Subcutaneous abdominal adipose tissue (tissue), 5 donors: ENCODE measurements around the gene MFGE8.

Experiments
- H3K27ac ChIP-seq: one replicate; pipeline ENCODE4 v1.7.0; 2013; ENCODE audit warnings: low read depth, mild to moderate bottlenecking, inconsistent platforms, low read length, moderate library complexity
- H3K27me3 ChIP-seq, 5 donors: one replicate each; pipeline ENCODE4 v1.7.0; 2013; ENCODE audit warnings: low read length in 5 of 5, inconsistent platforms in 1 of 5; ENCODE audit not compliant: control insufficient read depth in 5 of 5, insufficient read depth in 4 of 5
- H3K36me3 ChIP-seq, 5 donors: one replicate each; pipeline ENCODE4 v1.7.0; 2013; ENCODE audit warnings: low read length in 5 of 5; ENCODE audit not compliant: control insufficient read depth in 5 of 5, insufficient read depth in 5 of 5
- H3K4me1 ChIP-seq, 5 donors: one replicate each; pipeline ENCODE4 v1.7.0; 2013; ENCODE audit warnings: low read length in 5 of 5, mild to moderate bottlenecking in 3 of 5, moderate library complexity in 1 of 5; ENCODE audit not compliant: control insufficient read depth in 5 of 5, insufficient read depth in 5 of 5
- H3K4me3 ChIP-seq, 5 donors: one replicate each; pipeline ENCODE4 v1.7.0; 2013; ENCODE audit warnings: low read length in 5 of 5, low read depth in 1 of 5
- H3K9ac ChIP-seq, 5 donors: one replicate each; pipeline ENCODE4 v1.7.0; 2013; ENCODE audit warnings: low read length in 5 of 5, mild to moderate bottlenecking in 4 of 5, moderate library complexity in 3 of 5
- H3K9me3 ChIP-seq, 5 donors: one replicate each; pipeline ENCODE4 v1.7.0; 2013; ENCODE audit warnings: low read length in 5 of 5; ENCODE audit not compliant: control insufficient read depth in 5 of 5
- donor health status: healthy.
- donor health status: healthy.
- donor health status: healthy.
- donor health status: healthy.
- donor health status: healthy.

MFGE8 gene

DNA sequence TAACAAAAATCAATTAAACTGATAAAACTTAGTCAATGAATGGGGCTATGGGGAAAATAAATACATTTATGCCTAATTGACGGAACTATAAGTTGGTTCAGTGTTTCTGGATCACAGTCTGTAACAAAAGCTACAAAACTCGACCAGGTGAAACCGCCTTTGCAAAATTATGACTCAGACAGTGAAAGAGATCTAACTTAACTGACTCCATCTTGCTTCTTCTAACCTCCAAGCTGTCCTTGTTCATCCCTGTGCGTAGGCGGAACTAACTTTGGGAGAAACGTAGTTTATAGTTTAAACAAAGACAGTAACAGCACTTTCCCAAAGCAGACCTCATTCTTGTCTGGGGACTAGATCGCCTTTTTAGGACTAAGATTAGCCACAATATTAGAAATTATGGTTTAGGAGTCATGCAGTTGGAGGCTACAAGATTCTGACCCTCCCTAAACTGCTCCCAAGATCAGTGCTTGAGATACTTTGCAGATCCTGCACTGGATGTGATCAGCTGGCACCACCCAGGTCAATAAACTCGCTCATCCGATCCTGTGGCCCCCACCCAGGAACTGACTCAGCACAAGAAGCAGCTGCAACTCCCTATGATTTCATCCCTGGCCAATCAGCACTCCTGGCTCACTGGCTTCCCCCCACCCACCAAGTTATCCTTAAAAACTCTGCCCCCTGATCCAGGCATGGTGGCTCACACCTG lies 7.2 kb upstream of the MFGE8 start:
- H3K4me3 ChIP-seq, result no peak overlapping the region
- H3K9me3 ChIP-seq, result no peaks in the 10 kb centered on the region
- H3K27ac ChIP-seq, result no peak overlapping the region
- H3K9ac ChIP-seq, result no peak overlapping the region
- H3K27me3 ChIP-seq, result no peaks in the 10 kb centered on the region
- peaks cover 0 to 4% (median 0%) of the 10 kb centered on the region in 5 donors for H3K4me1 ChIP-seq
- H3K36me3 ChIP-seq, result no peaks in the 10 kb centered on the region

DNA sequence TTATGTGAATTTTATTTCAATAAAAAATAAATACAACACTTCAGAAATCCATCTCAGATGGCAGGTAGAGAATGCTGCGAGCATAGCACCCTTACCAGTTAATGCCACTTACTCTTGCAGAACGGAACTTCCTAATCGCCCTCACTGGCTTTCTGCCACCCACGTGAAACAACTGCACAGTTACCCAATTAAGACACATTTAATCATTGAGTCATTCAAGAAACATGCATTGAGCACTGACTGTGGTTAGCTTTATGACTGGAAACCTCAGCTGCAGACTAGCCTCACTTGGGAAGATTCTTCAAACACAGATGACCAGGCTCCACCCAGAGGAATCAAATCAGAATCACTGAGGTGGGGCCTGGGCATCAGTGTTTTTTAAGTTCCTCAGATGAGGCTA lies 5.6 kb upstream of the MFGE8 start:
- Histone ChIP-seq H3K36me3 (no peaks in the 10 kb centered on the region), H3K4me3 (no peak overlapping the region), H3K9me3 (no peaks in the 10 kb centered on the region), H3K4me1 (peaks cover 0 to 6% (median 2%) of the 10 kb centered on the region in 5 donors), H3K27me3 (no peaks in the 10 kb centered on the region), H3K9ac (no peak overlapping the region), H3K27ac (no peak overlapping the region)

DNA sequence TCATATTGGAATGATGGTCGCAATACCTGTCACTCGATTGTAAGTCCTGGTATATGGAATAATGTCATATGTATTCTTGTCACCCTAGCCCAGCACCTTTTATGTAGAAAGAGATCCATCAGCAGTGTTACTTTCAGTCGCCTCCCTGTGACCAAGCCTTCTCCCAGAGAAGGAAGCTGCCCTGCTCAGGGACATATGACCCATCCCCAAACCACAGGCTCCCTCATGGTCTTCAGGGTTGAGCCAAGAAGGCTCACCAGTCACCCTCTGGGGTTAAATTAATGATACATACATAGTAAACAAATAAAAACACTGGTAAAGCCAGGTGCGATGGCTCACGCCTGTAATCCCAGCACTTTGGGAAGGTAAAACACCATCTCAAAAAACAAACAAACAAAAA lies 4.6 kb upstream of the MFGE8 start:
- H3K27me3 ChIP-seq, result no peaks in the 10 kb centered on the region
- H3K4me1 ChIP-seq, result peaks cover 3 to 12% (median 7%) of the 10 kb centered on the region in 5 donors
- no peak overlapping the region for H3K27ac ChIP-seq
- H3K4me3 ChIP-seq, result no peak overlapping the region
- no peak overlapping the region for H3K9ac ChIP-seq
- H3K9me3 ChIP-seq, result no peaks in the 10 kb centered on the region
- no peaks in the 10 kb centered on the region for H3K36me3 ChIP-seq

DNA sequence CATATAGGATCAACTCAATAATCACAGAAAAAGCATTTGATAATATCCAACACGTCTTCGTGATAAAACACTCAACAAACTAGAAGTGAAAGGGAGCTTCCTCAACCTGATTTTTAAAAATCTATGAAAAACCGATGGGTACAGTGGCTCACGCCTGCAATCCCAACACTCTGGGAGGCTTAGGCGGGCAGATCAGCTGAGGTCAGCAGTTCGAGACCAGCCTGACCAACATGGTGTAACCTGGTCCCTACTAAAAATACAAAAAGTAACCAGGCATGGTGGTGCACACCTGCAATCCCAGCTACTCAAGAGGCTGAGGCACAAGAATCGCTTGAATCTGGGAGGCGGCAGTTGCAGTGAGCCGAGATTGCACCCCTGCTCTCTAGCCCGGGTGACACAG lies 2.2 kb upstream of the MFGE8 start:
- H3K27me3 ChIP-seq, result no peaks in the 10 kb centered on the region
- H3K4me1 ChIP-seq, result peaks cover 5 to 34% (median 30%) of the 10 kb centered on the region in 5 donors
- H3K9ac ChIP-seq, result no peak overlapping the region
- H3K9me3 ChIP-seq, result no peaks in the 10 kb centered on the region
- no peak overlapping the region for H3K27ac ChIP-seq
- H3K36me3 ChIP-seq, result no peaks in the 10 kb centered on the region
- no peak overlapping the region for H3K4me3 ChIP-seq

DNA sequence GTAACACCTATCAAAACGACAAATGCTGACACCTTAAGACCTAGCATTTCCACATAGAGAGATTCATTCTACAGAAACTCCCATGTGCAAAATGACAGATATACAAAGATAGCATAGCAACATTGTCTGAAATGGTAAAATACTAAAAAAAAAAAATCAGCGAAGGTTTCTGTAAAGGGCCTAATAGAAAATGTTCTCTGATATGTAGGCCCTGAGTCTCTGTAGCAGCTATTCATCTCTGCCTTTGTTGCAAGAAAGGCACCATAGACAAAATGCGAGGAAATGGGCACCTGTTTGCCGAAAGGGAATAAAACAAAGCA lies 631 bp upstream of the MFGE8 start:
- H3K27ac ChIP-seq, result peak overlapping the region; percentile 67
- H3K36me3 ChIP-seq, result peaks cover 0 to 8% (median 6%) of the 10 kb centered on the region in 5 donors
- peaks cover 8 to 50% (median 42%) of the 10 kb centered on the region in 5 donors for H3K4me1 ChIP-seq
- H3K27me3 ChIP-seq, result no peaks in the 10 kb centered on the region
- H3K9me3 ChIP-seq, result no peaks in the 10 kb centered on the region
- peak overlapping the region in 3 of 5 donors; percentile 14 to 69 (median 46) for H3K9ac ChIP-seq
- H3K4me3 ChIP-seq, result peak overlapping the region in 4 of 5 donors; percentile 77 to 86 (median 82)

DNA sequence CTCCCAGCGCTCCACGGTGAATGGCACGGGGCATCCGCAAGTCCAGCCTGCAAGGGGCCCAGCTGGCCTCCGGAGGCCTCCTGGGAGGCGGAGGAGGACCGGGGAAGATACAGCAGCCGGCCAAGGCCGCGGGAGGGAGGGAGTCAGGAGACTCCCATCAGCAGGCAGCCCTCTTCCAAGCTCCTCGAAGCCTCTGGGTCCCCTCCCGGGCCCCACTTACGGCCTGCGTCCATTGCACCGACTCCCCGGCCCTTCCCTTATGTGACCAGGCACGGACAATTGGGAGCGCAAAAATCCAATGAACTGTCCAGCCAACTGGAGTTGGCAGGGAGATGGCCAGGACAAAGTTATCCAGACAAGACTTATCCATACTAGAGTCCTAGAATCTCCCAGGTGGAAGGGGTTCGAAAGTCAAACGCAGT lies 668 bp downstream of the MFGE8 start:
- Histone ChIP-seq H3K27ac (peak overlapping the region; percentile 67), H3K4me1 (peaks cover 6 to 50% (median 42%) of the 10 kb centered on the region in 5 donors), H3K9ac (peak overlapping the region; percentile 64 to 82 (median 68)), H3K4me3 (peak overlapping the region; percentile 70 to 86 (median 80)), H3K36me3 (peaks cover 0 to 17% (median 12%) of the 10 kb centered on the region in 5 donors), H3K27me3 (no peaks in the 10 kb centered on the region), H3K9me3 (no peaks in the 10 kb centered on the region)

DNA sequence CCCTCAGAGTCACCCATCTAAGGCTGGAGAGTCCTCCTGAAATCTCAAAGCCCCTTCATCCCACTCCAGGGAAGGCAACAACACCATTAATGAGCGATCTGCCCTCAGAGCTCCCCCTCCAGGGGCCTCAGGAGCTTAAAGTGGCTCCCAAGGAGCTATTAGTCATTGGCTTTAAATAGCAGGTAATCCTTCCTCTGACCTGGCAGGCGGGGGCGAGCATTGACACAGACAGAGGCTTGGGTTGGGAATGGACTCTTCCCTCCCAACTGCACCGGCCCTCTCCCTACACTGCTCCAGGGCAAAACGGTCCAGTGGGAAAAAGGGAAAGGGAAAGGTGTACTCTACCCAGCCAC lies 1.4 kb downstream of the MFGE8 start:
- peaks cover 6 to 50% (median 42%) of the 10 kb centered on the region in 5 donors for H3K4me1 ChIP-seq
- no peaks in the 10 kb centered on the region for H3K9me3 ChIP-seq
- peaks cover 0 to 23% (median 16%) of the 10 kb centered on the region in 5 donors for H3K36me3 ChIP-seq
- peak overlapping the region; percentile 67 for H3K27ac ChIP-seq
- H3K27me3 ChIP-seq, result no peaks in the 10 kb centered on the region
- peak overlapping the region; percentile 59 to 86 (median 80) for H3K4me3 ChIP-seq
- H3K9ac ChIP-seq, result peak overlapping the region in 3 of 5 donors; percentile 43 to 69 (median 64)

DNA sequence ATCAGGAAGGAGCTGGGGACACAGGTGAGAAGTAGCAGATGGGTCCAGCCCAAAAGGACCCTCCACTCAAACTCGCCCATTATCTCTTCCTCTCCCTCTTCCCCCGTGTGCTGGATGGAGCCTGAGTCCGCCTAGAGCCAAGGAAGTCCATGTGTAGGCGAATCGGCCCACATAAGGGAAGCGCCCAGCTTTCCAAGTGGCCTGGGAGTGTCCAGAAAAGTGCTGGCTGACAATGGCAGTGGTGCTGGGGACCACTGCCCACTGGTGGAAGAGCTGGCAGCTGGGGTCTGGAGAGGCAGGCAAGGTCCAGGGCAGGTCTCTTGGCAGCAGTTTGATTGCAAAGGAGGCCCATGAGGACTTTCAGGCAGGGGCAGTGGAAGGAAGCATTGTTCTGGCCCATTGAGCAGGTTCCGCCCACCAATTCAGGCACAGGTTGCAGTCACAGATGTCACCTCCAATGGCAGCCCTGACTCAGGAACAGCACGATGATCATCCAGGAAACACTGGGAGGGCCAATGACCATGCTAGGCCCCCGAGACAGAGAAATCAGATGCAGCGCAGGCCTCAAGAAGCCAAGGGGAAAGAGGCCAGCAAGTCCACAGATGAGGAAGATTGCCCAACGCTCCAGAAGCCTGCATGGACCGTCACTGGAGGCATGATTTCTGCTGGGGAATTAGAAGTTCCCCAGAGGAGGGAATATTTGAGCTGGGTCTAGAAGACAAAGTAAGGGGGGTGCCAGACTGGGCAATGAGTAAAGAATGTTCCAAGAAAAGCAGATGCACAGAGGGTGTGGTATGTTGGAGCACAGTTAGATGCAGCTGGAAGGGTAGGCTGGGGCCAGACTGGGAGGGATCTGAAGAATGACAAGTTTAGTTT lies 3.0 kb downstream of the MFGE8 start:
- Histone ChIP-seq H3K9me3 (no peaks in the 10 kb centered on the region), H3K36me3 (peaks cover 0 to 33% (median 21%) of the 10 kb centered on the region in 5 donors), H3K9ac (peak overlapping the region in 2 of 5 donors; percentile 4 to 26), H3K27me3 (no peaks in the 10 kb centered on the region), H3K4me3 (no peak overlapping the region), H3K4me1 (peaks cover 6 to 55% (median 42%) of the 10 kb centered on the region in 5 donors), H3K27ac (peak overlapping the region; percentile 37)

DNA sequence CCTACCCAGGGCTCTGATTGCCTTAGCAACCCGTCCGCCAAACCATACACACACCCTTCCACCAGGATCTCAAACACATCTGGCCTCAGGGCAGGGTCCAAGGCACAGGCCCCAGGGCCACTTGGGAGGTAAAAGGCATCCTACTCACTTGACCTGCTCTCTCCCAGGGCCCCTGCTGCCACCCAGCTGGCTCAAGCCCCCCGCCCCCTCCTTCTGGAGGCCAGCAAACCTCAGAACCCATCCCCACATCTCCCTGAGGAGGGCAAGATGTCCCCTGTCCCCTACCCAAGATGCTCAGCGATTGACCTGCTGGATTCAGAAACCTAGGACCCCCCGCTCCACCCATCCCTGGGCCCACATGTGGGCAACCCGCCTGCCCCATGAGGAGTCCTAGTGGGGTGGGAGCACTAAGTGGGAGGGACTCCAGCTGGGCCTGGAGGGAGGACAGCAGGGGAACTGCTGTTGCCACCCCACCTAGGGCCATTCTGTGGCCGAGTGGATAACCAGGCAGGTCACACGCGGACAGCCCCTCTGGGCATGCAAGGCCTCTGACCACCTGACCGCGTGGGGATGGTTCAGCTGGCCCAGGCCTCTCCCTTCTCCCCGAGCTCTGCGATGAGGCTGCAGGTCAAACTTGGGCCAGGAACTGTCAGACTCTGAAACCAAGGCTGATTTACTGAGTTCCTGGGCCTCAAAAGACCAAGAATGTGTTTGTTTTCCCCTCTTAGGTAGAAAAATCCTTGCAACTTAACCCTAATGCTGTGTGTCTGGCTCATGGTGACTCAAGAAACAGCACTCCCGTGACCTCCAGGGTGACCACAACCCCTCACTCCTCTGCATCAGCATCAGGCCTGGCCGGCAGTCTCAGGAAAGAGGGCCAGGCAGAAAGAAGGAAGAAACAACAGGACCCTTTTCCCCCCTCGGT lies 4.2 kb downstream of the MFGE8 start:
- H3K27me3 ChIP-seq, result no peaks in the 10 kb centered on the region
- H3K4me1 ChIP-seq, result peaks cover 6 to 65% (median 52%) of the 10 kb centered on the region in 5 donors
- peak overlapping the region in 2 of 5 donors; percentile 26 to 31 for H3K9ac ChIP-seq
- H3K4me3 ChIP-seq, result no peak overlapping the region
- H3K9me3 ChIP-seq, result no peaks in the 10 kb centered on the region
- H3K36me3 ChIP-seq, result peaks cover 0 to 33% (median 23%) of the 10 kb centered on the region in 5 donors
- H3K27ac ChIP-seq, result no peak overlapping the region
